Dendritic cell treated with granulocyte-macrophage colony-stimulating factor and Interleukin-4, amounts not matched to agents 40 ng/mL and 50 ng/mL, for 4 days (primary cell): ENCODE results near the gene INHBC.
A peak's percentile ranks its signal among the peaks of the same experiment; 100 is the strongest.

Source experiments
- H3K27ac Mint-ChIP-seq: one replicate; pipeline ENCODE4 v1.8.0; 2022; ENCODE audit warnings: mild to moderate bottlenecking, mixed read lengths
- H3K27me3 Mint-ChIP-seq: one replicate; pipeline ENCODE4 v1.8.0; 2022; ENCODE audit warnings: mild to moderate bottlenecking, mixed read lengths
- H3K36me3 Mint-ChIP-seq: one replicate; pipeline ENCODE4 v1.8.0; 2022; ENCODE audit warnings: low read depth, mixed read lengths
- H3K4me1 Mint-ChIP-seq: one replicate; pipeline ENCODE4 v1.8.0; 2022; ENCODE audit warnings: low read depth, mixed read lengths
- H3K4me3 Mint-ChIP-seq: one replicate; pipeline ENCODE4 v1.8.0; 2022; ENCODE audit warnings: mild to moderate bottlenecking, moderate library complexity, mixed read lengths
- H3K9me3 Mint-ChIP-seq: one replicate; pipeline ENCODE4 v1.8.0; 2022; ENCODE audit warnings: mixed read lengths
- intact Hi-C: fragments of 100-400 bp; cut with micrococcal nuclease; formaldehyde crosslinking; loops from one replicate; pipeline ENCODE4 v1.15.0; 2022

INHBC gene

GRCh38 chr12:57454213-57454565, 19.6 kb downstream of the INHBC start:
- peaks cover 30% of the 10 kb centered on the region for H3K4me1 Mint-ChIP-seq
- peaks cover 14% of the 10 kb centered on the region for H3K27me3 Mint-ChIP-seq
- H3K36me3 Mint-ChIP-seq = no peaks in the 10 kb centered on the region
- intact Hi-C loops = loop anchor here (5.0 kb wide), 1 partner anchor 192 kb away; no protein-coding TSS in a partner anchor
- H3K9me3 Mint-ChIP-seq = no peaks in the 10 kb centered on the region
- H3K27ac Mint-ChIP-seq = no peak overlapping the region
- no peak overlapping the region for H3K4me3 Mint-ChIP-seq

- Mint-ChIP-seq H3K27ac (no peak within 1 kb of the TSS), H3K4me1 (peaks cover 34% of the 10 kb centered on the region), H3K4me3 (no peak within 1 kb of the TSS), H3K9me3 (no peaks in the 10 kb centered on the region), H3K27me3 (peaks cover 16% of the 10 kb centered on the region), H3K36me3 (no peaks in the 10 kb centered on the region)
- intact Hi-C loops = loop anchor here (5.0 kb wide), 1 partner anchor 192 kb away; no protein-coding TSS in a partner anchor
These were observed 20.2 kb downstream of the INHBC start, which contains the start of gene INHBE for GRCh38 chr12:57454566-57455373. TSS of gene INHBE (plus strand) at chr12:57455307. CDS start at chr12:57455537, 230 bp downstream.

- H3K27me3 Mint-ChIP-seq = peaks cover 22% of the 10 kb centered on the region
- H3K4me3 Mint-ChIP-seq = no peak overlapping the region
- H3K36me3 Mint-ChIP-seq = no peaks in the 10 kb centered on the region
- H3K27ac Mint-ChIP-seq = no peak overlapping the region
- H3K9me3 Mint-ChIP-seq = no peaks in the 10 kb centered on the region
- H3K4me1 Mint-ChIP-seq = peaks cover 41% of the 10 kb centered on the region
- intact Hi-C loops = no loop called here
These were observed 21.0 kb downstream of the INHBC start for GRCh38 chr12:57455374-57456144.

- H3K4me3 Mint-ChIP-seq = no peak overlapping the region
- H3K9me3 Mint-ChIP-seq = no peaks in the 10 kb centered on the region
- peaks cover 28% of the 10 kb centered on the region for H3K27me3 Mint-ChIP-seq
- H3K27ac Mint-ChIP-seq = no peak overlapping the region
- intact Hi-C loops = no loop called here
- peaks cover 47% of the 10 kb centered on the region for H3K4me1 Mint-ChIP-seq
- no peaks in the 10 kb centered on the region for H3K36me3 Mint-ChIP-seq
These were observed 21.6 kb downstream of the INHBC start for GRCh38 chr12:57456145-57456700.

- H3K4me1 Mint-ChIP-seq = peaks cover 53% of the 10 kb centered on the region
- H3K9me3 Mint-ChIP-seq = no peaks in the 10 kb centered on the region
- no peak overlapping the region for H3K27ac Mint-ChIP-seq
- peaks cover 35% of the 10 kb centered on the region for H3K27me3 Mint-ChIP-seq
- H3K36me3 Mint-ChIP-seq = no peaks in the 10 kb centered on the region
- intact Hi-C loops = no loop called here
- no peak overlapping the region for H3K4me3 Mint-ChIP-seq
These were observed 22.3 kb downstream of the INHBC start for GRCh38 chr12:57456737-57457490.

- Mint-ChIP-seq H3K27ac (peak overlapping the region; percentile 95), H3K9me3 (no peaks in the 10 kb centered on the region), H3K4me1 (peaks cover 58% of the 10 kb centered on the region), H3K27me3 (peaks cover 38% of the 10 kb centered on the region), H3K36me3 (no peaks in the 10 kb centered on the region), H3K4me3 (peak overlapping the region; percentile 87)
- intact Hi-C loops = loop anchor here (2.0 kb wide), 2 partner anchors 18 to 162 kb away; no protein-coding TSS in a partner anchor
These were observed 24.1 kb downstream of the INHBC start for GRCh38 chr12:57458665-57459054.

GRCh38 chr12:57459055-57459749, 24.6 kb downstream of the INHBC start:
- Mint-ChIP-seq H3K4me3 (peak overlapping the region; percentile 87), H3K27ac (peak overlapping the region; percentile 95), H3K36me3 (no peaks in the 10 kb centered on the region), H3K27me3 (peaks cover 38% of the 10 kb centered on the region), H3K9me3 (no peaks in the 10 kb centered on the region), H3K4me1 (peaks cover 64% of the 10 kb centered on the region)
- intact Hi-C loops = loop anchor here (2.0 kb wide), 2 partner anchors 18 to 162 kb away; no protein-coding TSS in a partner anchor

GRCh38 chr12:57459750-57460467, 25.3 kb downstream of the INHBC start, which contains the start of gene GLI1:
TSS of gene GLI1 (plus strand) at chr12:57459785. CDS start at chr12:57463692, 3,907 bp downstream.
- Mint-ChIP-seq H3K4me3 (peak within 1 kb of the TSS; percentile 87), H3K9me3 (no peaks in the 10 kb centered on the region), H3K27ac (peak within 1 kb of the TSS; percentile 95), H3K36me3 (no peaks in the 10 kb centered on the region), H3K4me1 (peaks cover 66% of the 10 kb centered on the region), H3K27me3 (peaks cover 43% of the 10 kb centered on the region)
- intact Hi-C loops = loop anchor here (2.0 kb wide), 2 partner anchors 17 to 161 kb away; no protein-coding TSS in a partner anchor

GRCh38 chr12:57460468-57460784, 25.8 kb downstream of the INHBC start:
- peak overlapping the region; percentile 95 for H3K27ac Mint-ChIP-seq
- H3K4me3 Mint-ChIP-seq = peak overlapping the region; percentile 59
- H3K36me3 Mint-ChIP-seq = no peaks in the 10 kb centered on the region
- peaks cover 43% of the 10 kb centered on the region for H3K27me3 Mint-ChIP-seq
- no peaks in the 10 kb centered on the region for H3K9me3 Mint-ChIP-seq
- H3K4me1 Mint-ChIP-seq = peaks cover 67% of the 10 kb centered on the region
- intact Hi-C loops = no loop called here

GRCh38 chr12:57460841-57461275, 26.3 kb downstream of the INHBC start:
- Mint-ChIP-seq H3K4me1 (peaks cover 67% of the 10 kb centered on the region), H3K27ac (no peak overlapping the region), H3K36me3 (no peaks in the 10 kb centered on the region), H3K9me3 (no peaks in the 10 kb centered on the region), H3K4me3 (peak overlapping the region; percentile 85), H3K27me3 (peaks cover 41% of the 10 kb centered on the region)
- intact Hi-C loops = no loop called here

GRCh38 chr12:57461276-57461916, 26.8 kb downstream of the INHBC start:
- H3K27me3 Mint-ChIP-seq = peaks cover 39% of the 10 kb centered on the region
- H3K9me3 Mint-ChIP-seq = no peaks in the 10 kb centered on the region
- no peaks in the 10 kb centered on the region for H3K36me3 Mint-ChIP-seq
- intact Hi-C loops = no loop called here
- peak overlapping the region; percentile 74 for H3K27ac Mint-ChIP-seq
- H3K4me3 Mint-ChIP-seq = peak overlapping the region; percentile 85
- H3K4me1 Mint-ChIP-seq = peaks cover 68% of the 10 kb centered on the region

GRCh38 chr12:57461917-57462250, 27.3 kb downstream of the INHBC start:
- Mint-ChIP-seq H3K27me3 (peaks cover 37% of the 10 kb centered on the region), H3K4me3 (peak overlapping the region; percentile 85), H3K36me3 (no peaks in the 10 kb centered on the region), H3K9me3 (no peaks in the 10 kb centered on the region), H3K4me1 (peaks cover 68% of the 10 kb centered on the region), H3K27ac (peak overlapping the region; percentile 74)
- intact Hi-C loops = no loop called here
